ENCODE measurements around the gene HS6ST3.

- TF ChIP-seq CTCF (IDR thresholded peaks at IDR 0.05 in 4 of 5, conservative IDR thresholded peaks at IDR 0.05 in 1 of 5) (no peak), POLR2A (IDR thresholded peaks at IDR 0.05) (no peak)
These were observed 572.1 kb downstream of the HS6ST3 start for GRCh38 chr13:96662036-96662435.
